Body of pancreas (tissue), 4 donors: ENCODE results near the gene DHX36. TPM values are rescaled to one million over a fixed set of nuclear protein-coding genes. Genes with fewer than 3 reads are reported as not detected.

ENCODE experiments used
- ATAC-seq: fragments of 150-250 bp; one replicate; pipeline ENCODE4 v1.9.1; 2016
- DNase-seq, 4 donors: peaks; one replicate each; pipeline ENCODE4 v3.0.0-alpha.2; 2019
- H3K27ac ChIP-seq, 4 donors: fragments of 200-600 bp; sonication (generic); 1 replicate in 3 of 4; 2 replicates in 1 of 4; pipeline versions ENCODE4 v1.5.1 to v1.6.1; 2016 to 2019; ENCODE audit warnings: mild to moderate bottlenecking in 1 of 4, mixed read lengths in 1 of 4, moderate library complexity in 1 of 4
- H3K27me3 ChIP-seq, 2 donors: fragments of 200-600 bp; sonication (generic); one replicate each; pipeline ENCODE4 v1.6.0; 2016; ENCODE audit warnings: mild to moderate bottlenecking in 1 of 2
- H3K36me3 ChIP-seq, 2 donors: fragments of 200-600 bp; sonication (generic); replicated peaks in 1 of 2; 2 replicates each; pipeline ENCODE4 v1.5.1; 2016; ENCODE audit warnings: low read depth in 2 of 2; ENCODE audit not compliant: insufficient read depth in 1 of 2
- H3K4me1 ChIP-seq: fragments of 200-600 bp; sonication (generic); one replicate; pipeline ENCODE4 v1.6.0; 2016
- H3K4me3 ChIP-seq, 2 donors: fragments of 200-600 bp; sonication (generic); 1 replicate in 1 of 2; 2 replicates in 1 of 2; pipeline ENCODE4 v1.5.1; 2016 to 2019
- H3K9me3 ChIP-seq, 3 donors: fragments of 200-600 bp; sonication (generic); 1 replicate in 2 of 3; 2 replicates in 1 of 3; pipeline ENCODE4 v1.5.1; 2016
- CTCF ChIP-seq, 7 experiments: fragments of 450-650 bp in 4 of 7; fragments of 200-600 bp in 3 of 7; sonication (generic) in 3 of 7; IDR thresholded peaks; one replicate each; pipeline ENCODE4 v1.5.1; 2016 to 2019; ENCODE audit warnings: antibody characterized with exemption in 7 of 7
- POLR2A ChIP-seq, 3 donors: fragments of 450-650 bp; IDR thresholded peaks; one replicate each; pipeline ENCODE4 v1.6.1; 2016; ENCODE audit warnings: antibody characterized with exemption in 3 of 3, mild to moderate bottlenecking in 2 of 3
- WGBS, 2 donors: methylation state at CpG; one replicate each; pipeline ENCODE4 v1.1.5; 2017; 5-methylcytosine and 5-hydroxymethylcytosine counted together
- intact Hi-C: fragments of 100-400 bp; cut with DNase I; formaldehyde crosslinking; loops from one replicate; pipeline ENCODE4 v1.15.1; 2023
- total RNA-seq, 2 donors: library from RNA; depleted of rRNA; stranded (reverse); fragments of >200 nt; gene quantifications; one replicate each; pipeline ENCODE4 v1.1.0, GENCODE V29; 2016

DHX36 gene
- total RNA-seq, 2 donors from 2014 or later, result 30.6 to 58.3 TPM

GRCh38 chr3:154275292-154275691 is 49.0 kb downstream of the DHX36 start:
- WGBS, 2 donors, result 90 to 92% methylated on average over 2 of the region's 2 CpGs
- Histone ChIP-seq H3K4me1 (no peaks in the 10 kb centered on the region), H3K9me3 (no peaks in the 10 kb centered on the region), H3K4me3 (no peak overlapping the region), H3K27ac (no peak overlapping the region), H3K36me3 (peaks cover 0 to 33% of the 10 kb centered on the region in 2 donors), H3K27me3 (no peaks in the 10 kb centered on the region)
- TF ChIP-seq POLR2A (IDR thresholded peaks at IDR 0.05) (no peak), CTCF (IDR thresholded peaks at IDR 0.05) (no peak)
- DNase-seq, result no peak
- no peak for ATAC-seq
- intact Hi-C loops, result no loop called here

- Histone ChIP-seq H3K9me3 (no peaks in the 10 kb centered on the region), H3K4me1 (no peaks in the 10 kb centered on the region), H3K27me3 (no peaks in the 10 kb centered on the region), H3K27ac (no peak overlapping the region), H3K4me3 (no peak overlapping the region), H3K36me3 (peaks cover 0 to 31% of the 10 kb centered on the region in 2 donors)
- 18 to 28% methylated on average over 2 of the region's 2 CpGs for WGBS, 2 donors
- TF ChIP-seq POLR2A (IDR thresholded peaks at IDR 0.05), result no peak
- TF ChIP-seq CTCF (IDR thresholded peaks at IDR 0.05), result no peak
- intact Hi-C loops, result no loop called here
- DNase-seq, result no peak
- ATAC-seq, result no peak
These were observed 49.9 kb downstream of the DHX36 start for GRCh38 chr3:154274348-154274747.

GRCh38 chr3:154273381-154273780 is 50.9 kb downstream of the DHX36 start:
- H3K9me3 ChIP-seq, result no peaks in the 10 kb centered on the region
- no peak overlapping the region for H3K4me3 ChIP-seq
- no peaks in the 10 kb centered on the region for H3K4me1 ChIP-seq
- TF ChIP-seq CTCF (IDR thresholded peaks at IDR 0.05), result no peak
- no peak for TF ChIP-seq POLR2A (IDR thresholded peaks at IDR 0.05)
- ATAC-seq (no peak), DNase-seq (no peak)
- H3K36me3 ChIP-seq, result peaks cover 0 to 28% of the 10 kb centered on the region in 2 donors
- intact Hi-C loops, result no loop called here
- no peak overlapping the region for H3K27ac ChIP-seq
- WGBS, 2 donors, result 39 to 52% methylated on average over 2 of the region's 2 CpGs
- H3K27me3 ChIP-seq, result no peaks in the 10 kb centered on the region

GRCh38 chr3:154254527-154254926 is 69.8 kb downstream of the DHX36 start:
- ATAC-seq, result no peak
- no peak overlapping the region for H3K4me3 ChIP-seq
- DNase-seq, result no peak
- peaks cover 5% of the 10 kb centered on the region for H3K4me1 ChIP-seq
- no peaks in the 10 kb centered on the region for H3K9me3 ChIP-seq
- no peak overlapping the region for H3K27ac ChIP-seq
- intact Hi-C loops, result loop anchor here (5.0 kb wide), 1 partner anchor 157 kb away; no protein-coding TSS in a partner anchor
- 75 to 84% methylated on average over 8 of the region's 8 CpGs for WGBS, 2 donors
- peaks cover 0 to 6% of the 10 kb centered on the region in 2 donors for H3K36me3 ChIP-seq
- no peak for TF ChIP-seq CTCF (IDR thresholded peaks at IDR 0.05)
- TF ChIP-seq POLR2A (IDR thresholded peaks at IDR 0.05), result no peak
- no peaks in the 10 kb centered on the region for H3K27me3 ChIP-seq
